Mesenchymal stem cell (in vitro differentiated cells and primary cell): ENCODE results near the gene STAMBP.

ENCODE experiments used
- DNase-seq: peaks from one replicate; pipeline ENCODE4 v3.0.0-alpha.2; 2013
- H2AFZ ChIP-seq: one replicate; pipeline ENCODE4 v1.6.1; 2013; ENCODE audit warnings: low read depth, mild to moderate bottlenecking, control low read depth, inconsistent platforms, low read length, moderate library complexity
- H2AK5ac ChIP-seq: 2 replicates; pipeline ENCODE4 v1.6.1; 2013; ENCODE audit warnings: low read length, moderate library complexity, mild to moderate bottlenecking, inconsistent platforms; ENCODE audit not compliant: severe bottlenecking
- H2BK120ac ChIP-seq: one replicate; pipeline ENCODE4 v1.6.1; 2013; ENCODE audit warnings: low read depth, mild to moderate bottlenecking, inconsistent platforms, low read length, moderate library complexity
- H2BK12ac ChIP-seq, 2 experiments: one replicate each; pipeline ENCODE4 v1.6.1; 2013; ENCODE audit warnings: inconsistent platforms in 2 of 2, low read length in 2 of 2, mild to moderate bottlenecking in 2 of 2, moderate library complexity in 2 of 2, control low read depth in 1 of 2
- H2BK15ac ChIP-seq: one replicate; pipeline ENCODE4 v1.6.1; 2013; ENCODE audit warnings: mild to moderate bottlenecking, low read depth, inconsistent platforms; ENCODE audit not compliant: poor library complexity, severe bottlenecking
- H2BK5ac ChIP-seq: 2 replicates; pipeline ENCODE4 v1.6.1; 2013; ENCODE audit warnings: low read depth, mild to moderate bottlenecking, low read length, control low read depth, inconsistent platforms; ENCODE audit not compliant: poor library complexity, severe bottlenecking
- H3K14ac ChIP-seq, 2 experiments: one replicate each; pipeline ENCODE4 v1.6.1; 2013; ENCODE audit warnings: inconsistent platforms in 2 of 2, low read length in 2 of 2, control low read depth in 1 of 2, mild to moderate bottlenecking in 1 of 2, moderate library complexity in 1 of 2
- H3K18ac ChIP-seq, 2 experiments: one replicate each; pipeline ENCODE4 v1.6.1; 2013; ENCODE audit warnings: inconsistent platforms in 2 of 2, low read length in 2 of 2, control low read depth in 1 of 2, low read depth in 1 of 2, mild to moderate bottlenecking in 1 of 2
- H3K23ac ChIP-seq, 2 experiments: one replicate each; pipeline ENCODE4 v1.6.1; 2013; ENCODE audit warnings: inconsistent platforms in 2 of 2, low read length in 2 of 2, mild to moderate bottlenecking in 2 of 2, moderate library complexity in 2 of 2, control low read depth in 1 of 2
- H3K27ac ChIP-seq: 2 replicates; pipeline ENCODE4 v1.5.1; 2013; ENCODE audit warnings: mild to moderate bottlenecking, moderate library complexity, low read length, control low read depth, inconsistent platforms; ENCODE audit not compliant: poor library complexity, severe bottlenecking
- H3K27me3 ChIP-seq, 2 experiments: 2 replicates each; pipeline versions ENCODE4 v1.6.1 to v1.7.0; 2013; ENCODE audit warnings: low read length in 2 of 2, mild to moderate bottlenecking in 2 of 2, moderate library complexity in 2 of 2, control low read depth in 1 of 2, inconsistent platforms in 1 of 2; ENCODE audit not compliant: control insufficient read depth in 1 of 2, insufficient read depth in 1 of 2
- H3K36me3 ChIP-seq, 2 experiments: 2 replicates each; pipeline versions ENCODE4 v1.6.1 to v1.7.0; 2013; ENCODE audit warnings: low read length in 2 of 2, control low read depth in 1 of 2, inconsistent platforms in 1 of 2, low read depth in 1 of 2, mild to moderate bottlenecking in 1 of 2; ENCODE audit not compliant: insufficient read depth in 2 of 2, control insufficient read depth in 1 of 2
- H3K4ac ChIP-seq, 2 experiments: one replicate each; pipeline ENCODE4 v1.6.1; 2013; ENCODE audit warnings: inconsistent platforms in 2 of 2, low read length in 2 of 2, mild to moderate bottlenecking in 2 of 2, moderate library complexity in 2 of 2, control low read depth in 1 of 2, low read depth in 1 of 2
- H3K4me1 ChIP-seq: 2 replicates; pipeline ENCODE4 v1.6.1; 2013; ENCODE audit warnings: low read depth, low read length, control low read depth; ENCODE audit not compliant: control insufficient read depth, insufficient read depth
- H3K4me2 ChIP-seq: 2 replicates; pipeline ENCODE4 v1.6.1; 2013; ENCODE audit warnings: low read length, mild to moderate bottlenecking, inconsistent platforms; ENCODE audit not compliant: poor library complexity, severe bottlenecking
- H3K4me3 ChIP-seq, 2 experiments: 2 replicates each; pipeline versions ENCODE4 v1.5.1 to v1.7.0; 2013; ENCODE audit warnings: low read length in 2 of 2, mild to moderate bottlenecking in 2 of 2, control low read depth in 1 of 2, low read depth in 1 of 2; ENCODE audit not compliant: insufficient read depth in 1 of 2
- H3K79me1 ChIP-seq: replicated peaks from 2 replicates; pipeline ENCODE4 v1.6.1; 2013; ENCODE audit warnings: mild to moderate bottlenecking, control low read depth, low read length, inconsistent platforms; ENCODE audit not compliant: poor library complexity, severe bottlenecking
- H3K9ac ChIP-seq: 2 replicates; pipeline ENCODE4 v1.7.0; 2013; ENCODE audit warnings: mild to moderate bottlenecking, low read length, moderate library complexity
- H3K9me3 ChIP-seq: 2 replicates; pipeline ENCODE4 v1.7.0; 2013; ENCODE audit warnings: mild to moderate bottlenecking, low read length; ENCODE audit not compliant: control insufficient read depth
- H4K8ac ChIP-seq: one replicate; pipeline ENCODE4 v1.6.1; 2013; ENCODE audit warnings: inconsistent platforms, mild to moderate bottlenecking, low read length, moderate library complexity
- H4K91ac ChIP-seq: one replicate; pipeline ENCODE4 v1.6.1; 2013; ENCODE audit warnings: mild to moderate bottlenecking, low read length, inconsistent platforms
- WGBS: methylation state at CpG from one replicate; pipeline ENCODE4 v1.1.7; 2013; ENCODE audit warnings: mixed read lengths; 5-methylcytosine and 5-hydroxymethylcytosine counted together

Gene STAMBP

DNA sequence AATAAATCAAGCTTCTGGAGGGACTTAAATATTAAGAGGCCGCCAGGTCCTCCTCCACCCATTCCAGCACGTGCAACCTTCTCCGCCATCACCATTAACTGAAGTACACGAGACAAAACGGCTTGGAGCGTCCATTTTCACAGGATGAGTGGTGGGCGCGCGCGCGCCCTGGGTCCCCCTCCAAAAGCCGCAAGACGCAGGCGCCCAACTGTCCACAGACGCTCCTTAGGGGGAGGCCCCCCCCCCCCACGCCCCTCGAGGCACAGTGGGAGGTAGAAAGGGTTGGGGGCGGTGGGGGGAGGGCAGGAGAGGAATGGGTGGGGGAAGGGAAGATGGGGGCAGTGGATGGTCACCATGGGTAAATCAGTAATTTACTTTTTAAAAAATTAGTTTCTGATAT, 10.5 kb upstream of the STAMBP start:
- H3K9ac ChIP-seq, result no peak overlapping the region
- WGBS, result 88% methylated on average over 15 of the region's 18 CpGs

GRCh38 chr2:73821227-73821626, 7.5 kb upstream of the STAMBP start:
- Histone ChIP-seq H3K4me3 (no peak overlapping the region), H4K91ac (no peak overlapping the region), H2BK120ac (no peak overlapping the region), H3K36me3 (no peaks in the 10 kb centered on the region), H2BK5ac (no peak overlapping the region), H3K9me3 (no peaks in the 10 kb centered on the region), H2AFZ (no peak overlapping the region), H3K23ac (no peak overlapping the region), H3K4ac (no peak overlapping the region), H3K4me2 (no peak overlapping the region), H3K9ac (no peak overlapping the region), H3K27ac (no peak overlapping the region), H3K79me1 (no peaks in the 10 kb centered on the region), H3K4me1 (peaks cover 2% of the 10 kb centered on the region), H2BK15ac (no peak overlapping the region), H2AK5ac (no peak overlapping the region), H4K8ac (no peak overlapping the region), H3K14ac (no peak overlapping the region), H3K18ac (no peak overlapping the region), H2BK12ac (no peak overlapping the region), H3K27me3 (peaks cover 13 to 61% of the 10 kb centered on the region in 2 experiments)
- DNase-seq, result no peak
- 55% methylated on average over 2 of the region's 2 CpGs for WGBS

More for the DNA sequence above, 10.5 kb upstream of the STAMBP start:
- H3K36me3 ChIP-seq, result no peaks in the 10 kb centered on the region
- H3K79me1 ChIP-seq, result no peaks in the 10 kb centered on the region
- H4K91ac ChIP-seq, result no peak overlapping the region
- H3K4ac ChIP-seq, result no peak overlapping the region
- no peak overlapping the region for H3K14ac ChIP-seq
- no peak overlapping the region for H2BK120ac ChIP-seq
- H3K23ac ChIP-seq, result no peak overlapping the region
- no peak overlapping the region for H3K18ac ChIP-seq
- H2BK15ac ChIP-seq, result no peak overlapping the region
- H2BK5ac ChIP-seq, result no peak overlapping the region
- no peak overlapping the region for H4K8ac ChIP-seq
- H3K9me3 ChIP-seq, result no peaks in the 10 kb centered on the region
- no peak for DNase-seq
- H2AK5ac ChIP-seq, result no peak overlapping the region
- H3K4me3 ChIP-seq, result no peak overlapping the region
- H3K4me1 ChIP-seq, result peaks cover 2% of the 10 kb centered on the region
- H2BK12ac ChIP-seq, result no peak overlapping the region
- no peak overlapping the region for H3K27ac ChIP-seq
- peaks cover 34 to 75% of the 10 kb centered on the region in 2 experiments for H3K27me3 ChIP-seq
- H2AFZ ChIP-seq, result no peak overlapping the region
- no peak overlapping the region for H3K4me2 ChIP-seq

DNA sequence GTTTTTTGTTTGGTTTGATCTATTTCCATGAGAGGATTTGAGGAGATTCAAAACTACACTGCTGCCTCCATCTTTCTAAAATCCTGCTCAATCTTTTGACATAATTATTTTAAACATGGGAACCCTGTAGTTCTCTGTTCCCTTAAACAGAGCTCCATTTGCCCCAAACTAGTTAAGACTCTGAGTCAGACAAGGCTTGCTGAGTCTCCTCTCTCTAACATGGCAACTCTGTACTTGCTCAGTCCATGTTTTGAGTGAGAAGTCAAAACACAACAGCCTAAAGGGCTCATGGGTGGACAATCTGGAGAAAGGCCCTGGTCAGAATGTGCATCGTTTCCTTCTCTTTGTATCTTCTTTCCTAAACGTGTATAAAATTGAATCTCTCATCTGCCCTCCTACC, 7.1 kb upstream of the STAMBP start:
- Histone ChIP-seq H3K79me1 (no peaks in the 10 kb centered on the region), H3K9ac (no peak overlapping the region), H3K4me1 (peaks cover 2% of the 10 kb centered on the region), H4K91ac (no peak overlapping the region), H3K14ac (no peak overlapping the region), H2BK15ac (no peak overlapping the region), H3K23ac (no peak overlapping the region), H3K27me3 (peaks cover 13 to 61% of the 10 kb centered on the region in 2 experiments), H2BK12ac (no peak overlapping the region), H3K4ac (no peak overlapping the region), H3K27ac (no peak overlapping the region), H3K9me3 (no peaks in the 10 kb centered on the region), H2AK5ac (no peak overlapping the region), H2BK5ac (no peak overlapping the region), H3K36me3 (no peaks in the 10 kb centered on the region), H4K8ac (no peak overlapping the region), H3K4me2 (no peak overlapping the region), H2AFZ (no peak overlapping the region), H2BK120ac (no peak overlapping the region), H3K4me3 (no peak overlapping the region), H3K18ac (no peak overlapping the region)
- 59% methylated on average over 2 of the region's 2 CpGs for WGBS
- no peak for DNase-seq

GRCh38 chr2:73822276-73822675, 6.5 kb upstream of the STAMBP start:
- no peak overlapping the region for H3K27ac ChIP-seq
- peaks cover 13 to 61% of the 10 kb centered on the region in 2 experiments for H3K27me3 ChIP-seq
- H3K23ac ChIP-seq, result no peak overlapping the region
- H3K14ac ChIP-seq, result no peak overlapping the region
- no peak overlapping the region for H2BK5ac ChIP-seq
- no peak overlapping the region for H3K18ac ChIP-seq
- H4K91ac ChIP-seq, result no peak overlapping the region
- H3K4me3 ChIP-seq, result no peak overlapping the region
- DNase-seq, result no peak
- H2AFZ ChIP-seq, result no peak overlapping the region
- H3K79me1 ChIP-seq, result no peaks in the 10 kb centered on the region
- no CpG with 5 or more reads among the region's 1 CpG for WGBS
- no peaks in the 10 kb centered on the region for H3K9me3 ChIP-seq
- no peak overlapping the region for H3K4ac ChIP-seq
- H2BK15ac ChIP-seq, result no peak overlapping the region
- H3K4me1 ChIP-seq, result peaks cover 2% of the 10 kb centered on the region
- no peak overlapping the region for H2BK120ac ChIP-seq
- no peak overlapping the region for H3K4me2 ChIP-seq
- no peak overlapping the region for H3K9ac ChIP-seq
- no peaks in the 10 kb centered on the region for H3K36me3 ChIP-seq
- H2BK12ac ChIP-seq, result no peak overlapping the region
- no peak overlapping the region for H4K8ac ChIP-seq
- no peak overlapping the region for H2AK5ac ChIP-seq
